WERI-Rb-1 (cell line): ENCODE measurements around the gene TNRC6B.

Experiments used
- DNase-seq: peaks from one replicate; pipeline ENCODE4 v3.0.0-alpha.2; 2020
- H3K27ac ChIP-seq: fragments of 250-450 bp; sonication (Bioruptor Pico); 2 replicates; pipeline ENCODE4 v1.5.1; 2020; ENCODE audit warnings: mild to moderate bottlenecking, moderate library complexity
- H3K27me3 ChIP-seq: fragments of 250-450 bp; sonication (Bioruptor Pico); 2 replicates; pipeline ENCODE4 v1.5.1; 2021; ENCODE audit warnings: mild to moderate bottlenecking, low read depth, moderate library complexity; ENCODE audit not compliant: insufficient read depth, severe bottlenecking
- H3K36me3 ChIP-seq: fragments of 250-450 bp; sonication (Bioruptor Pico); 2 replicates; pipeline ENCODE4 v1.5.1; 2020; ENCODE audit warnings: mild to moderate bottlenecking, moderate library complexity
- H3K4me3 ChIP-seq: 2 replicates; pipeline ENCODE4 v1.5.1; 2011; ENCODE audit warnings: low read depth, mild to moderate bottlenecking, control low read depth, low read length
- H3K9me3 ChIP-seq: fragments of 250-450 bp; sonication (Bioruptor Pico); 2 replicates; pipeline ENCODE4 v1.5.1; 2021; ENCODE audit warnings: mild to moderate bottlenecking, moderate library complexity; ENCODE audit not compliant: severe bottlenecking
- CTCF ChIP-seq: IDR thresholded peaks from 2 replicates; pipeline ENCODE4 v1.5.1; 2011; ENCODE audit warnings: low read depth, mild to moderate bottlenecking, control low read depth, inconsistent platforms, low read length

TNRC6B gene

GRCh38 chr22:40177738-40178416 lies at the start of gene TNRC6B:
Gene TNRC6B (plus strand): TSS chr22:40177925. CDS start chr22:40178136, 211 bp downstream.
- Histone ChIP-seq H3K4me3 (peak within 1 kb of the TSS; percentile 99), H3K36me3 (no peaks in the 10 kb centered on the region), H3K27me3 (no peaks in the 10 kb centered on the region), H3K9me3 (no peaks in the 10 kb centered on the region), H3K27ac (peak within 1 kb of the TSS; percentile 85)
- DNase-seq = peak; percentile 78
- TF ChIP-seq CTCF = no peak

GRCh38 chr22:40128989-40129388 lies 48.7 kb upstream of the TNRC6B start:
- Histone ChIP-seq H3K9me3 (no peaks in the 10 kb centered on the region), H3K4me3 (no peak overlapping the region), H3K36me3 (no peaks in the 10 kb centered on the region; the same call in 1 of the 2 replicates), H3K27me3 (no peaks in the 10 kb centered on the region), H3K27ac (no peak overlapping the region)
- no peak for DNase-seq
- TF ChIP-seq CTCF = no peak

- no peaks in the 10 kb centered on the region for H3K36me3 ChIP-seq
- H3K4me3 ChIP-seq = no peak overlapping the region
- no peak for TF ChIP-seq CTCF
- no peaks in the 10 kb centered on the region for H3K9me3 ChIP-seq
- no peaks in the 10 kb centered on the region for H3K27me3 ChIP-seq
- H3K27ac ChIP-seq = no peak overlapping the region
- no peak for DNase-seq
Observed at GRCh38 chr22:40137132-40137531, 40.6 kb upstream of the TNRC6B start.

- TF ChIP-seq CTCF = no peak
- no peak for DNase-seq
- H3K27me3 ChIP-seq = no peaks in the 10 kb centered on the region
- no peaks in the 10 kb centered on the region for H3K36me3 ChIP-seq
- H3K4me3 ChIP-seq = no peak overlapping the region
- H3K9me3 ChIP-seq = no peaks in the 10 kb centered on the region
- no peak overlapping the region for H3K27ac ChIP-seq
Observed at GRCh38 chr22:40138866-40139265, 38.9 kb upstream of the TNRC6B start.

GRCh38 chr22:40147388-40148176 lies 30.1 kb upstream of the TNRC6B start:
- Histone ChIP-seq H3K27me3 (no peaks in the 10 kb centered on the region), H3K4me3 (no peak overlapping the region), H3K9me3 (no peaks in the 10 kb centered on the region), H3K27ac (no peak overlapping the region), H3K36me3 (no peaks in the 10 kb centered on the region)
- no peak for TF ChIP-seq CTCF
- no peak for DNase-seq
